HFF-Myc (cell line): Measurements from ENCODE around the gene CDH22.

ENCODE experiments used
- DNase-seq: peaks from one replicate; pipeline ENCODE4 v3.0.0-alpha.2; 2011; ENCODE audit warnings: low read depth; ENCODE audit errors: extremely low read depth
- H3K4me3 ChIP-seq: replicated peaks from 2 replicates; pipeline ENCODE4 v1.5.1; 2011; ENCODE audit warnings: low read depth, mild to moderate bottlenecking, control low read depth, low read length
- CTCF ChIP-seq: IDR thresholded peaks from 2 replicates; pipeline ENCODE4 v1.5.1; 2012; ENCODE audit warnings: mild to moderate bottlenecking, low read depth, low read length, control low read depth; ENCODE audit errors: missing control alignments

Gene CDH22

GRCh38 chr20:46182276-46183200 lies 125.8 kb downstream of the CDH22 start:
- H3K4me3 ChIP-seq: no peak overlapping the region
- DNase-seq: no peak
- TF ChIP-seq CTCF: no peak

- TF ChIP-seq CTCF: no peak
- H3K4me3 ChIP-seq: no peak overlapping the region
- no peak for DNase-seq
Measured at GRCh38 chr20:46179862-46180261, 128.4 kb downstream of the CDH22 start.

- no peak for TF ChIP-seq CTCF
- H3K4me3 ChIP-seq: no peak overlapping the region
- DNase-seq: no peak
Measured at GRCh38 chr20:46178891-46179290, 129.4 kb downstream of the CDH22 start.

GRCh38 chr20:46177768-46178167 lies 130.5 kb downstream of the CDH22 start:
- DNase-seq: no peak
- no peak for TF ChIP-seq CTCF
- H3K4me3 ChIP-seq: no peak overlapping the region

- TF ChIP-seq CTCF: no peak
- no peak for DNase-seq
- no peak overlapping the region for H3K4me3 ChIP-seq
Measured at GRCh38 chr20:46176739-46177378, 131.4 kb downstream of the CDH22 start.

GRCh38 chr20:46175127-46175494 lies 133.2 kb downstream of the CDH22 start:
- no peak for DNase-seq
- no peak for TF ChIP-seq CTCF
- no peak overlapping the region for H3K4me3 ChIP-seq
